ENCODE data around the gene NFKBIB. TPM values are rescaled to one million over a fixed set of nuclear protein-coding genes. Genes with fewer than 3 reads are reported as not detected.

The NFKBIB gene
- polyA plus RNA-seq, 1 donor (not counting 4 experiments of a cell fraction or from before 2014, with no cell fraction given) = 12.3 TPM

DNA sequence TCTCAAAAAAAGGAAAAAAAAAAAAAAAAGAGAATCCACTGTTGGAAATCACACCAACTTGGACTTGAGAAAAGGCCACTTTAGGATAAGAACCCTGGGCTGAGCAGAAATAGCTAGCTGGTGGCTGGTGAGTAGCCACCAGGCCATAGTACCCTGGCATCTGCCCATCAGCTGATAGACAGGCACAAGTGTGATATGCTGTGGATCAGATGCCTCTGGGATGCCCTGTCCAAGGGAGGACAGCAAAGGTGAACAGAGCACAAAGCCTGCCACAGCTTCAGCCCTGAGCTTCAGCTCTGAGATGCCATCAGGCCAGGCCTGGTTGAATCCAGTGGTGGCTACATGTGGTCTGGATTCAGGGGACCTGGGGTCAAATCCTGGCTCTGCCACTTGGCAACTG, 9.1 kb upstream of the NFKBIB start:
- no peak overlapping the region for H3K27ac ChIP-seq (ENCODE audit: control insufficient read depth, insufficient read depth, low read length)
- no peaks in the 10 kb centered on the region for H3K27me3 ChIP-seq (ENCODE audit: control insufficient read depth, extremely low read depth, insufficient read depth, low read length)
- H3K79me2 ChIP-seq (ENCODE audit: control insufficient read depth, insufficient read depth, low read length) = no peaks in the 10 kb centered on the region
- dilution Hi-C loops (cut with MboI; ENCODE audit: extremely low pct_ligation_motif_present, low sequenced_read_pairs) = no loop called here
- no peaks in the 10 kb centered on the region for H3K9me3 ChIP-seq (ENCODE audit: control insufficient read depth, low read depth, low read length)
- H3K9ac ChIP-seq (ENCODE audit: control insufficient read depth, extremely low read depth, insufficient read depth, low read length) = no peak overlapping the region
- H3K4me1 ChIP-seq (ENCODE audit: control insufficient read depth, extremely low read depth, insufficient read depth, low read length) = no peaks in the 10 kb centered on the region
- FAIRE-seq (no peak), DNase-seq (ENCODE audit: low read depth, low spot score) (no peak)
- H3K4me2 ChIP-seq (ENCODE audit: control insufficient read depth, extremely low read depth, insufficient read depth, low read depth, low read length) = no peak overlapping the region
- no peak overlapping the region for H2AFZ ChIP-seq (ENCODE audit: control insufficient read depth, low read length)
- no peak overlapping the region for H3K4me3 ChIP-seq (ENCODE audit: control insufficient read depth in 2 of 3, extremely low read depth in 1 of 3, insufficient read depth in 2 of 3, low read depth in 1 of 3, low read length in 3 of 3)
- H4K20me1 ChIP-seq (ENCODE audit: control insufficient read depth, extremely low read depth, insufficient read depth, low read length) = no peaks in the 10 kb centered on the region
- no peaks in the 10 kb centered on the region for H3K9me1 ChIP-seq (ENCODE audit: control insufficient read depth, extremely low read depth, insufficient read depth, low read length)
- peaks cover 13% of the 10 kb centered on the region in 2 experiments for H3K36me3 ChIP-seq (ENCODE audit: control insufficient read depth in 2 of 2, extremely low read depth in 1 of 2, insufficient read depth in 2 of 2, low read length in 2 of 2)
- no peak for TF ChIP-seq EZH2 (IDR thresholded peaks at IDR 0.05; ENCODE audit: low read length)

DNA sequence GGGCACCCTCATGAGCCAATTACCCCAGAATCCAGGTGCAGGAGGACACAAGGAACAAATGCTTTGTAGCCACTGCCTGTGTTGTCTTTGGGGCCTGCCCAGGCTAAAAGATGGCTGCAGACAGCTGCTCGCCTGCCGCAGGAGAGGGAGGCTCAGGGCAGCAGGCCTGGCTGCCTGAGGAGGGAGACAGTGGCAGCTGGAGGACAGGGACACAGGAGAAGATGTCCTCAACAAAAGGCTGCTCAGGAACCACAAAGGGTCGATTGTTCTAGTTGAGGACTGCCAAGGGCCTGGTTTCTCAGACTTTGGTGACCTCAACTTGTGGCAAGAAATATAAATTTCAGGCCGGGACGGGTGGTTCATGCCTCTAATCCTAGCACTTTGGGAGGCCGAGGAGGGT, 8.0 kb upstream of the NFKBIB start:
- H3K9ac ChIP-seq (ENCODE audit: control insufficient read depth, extremely low read depth, insufficient read depth, low read length) = no peak overlapping the region
- no peaks in the 10 kb centered on the region for H3K4me1 ChIP-seq (ENCODE audit: control insufficient read depth, extremely low read depth, insufficient read depth, low read length)
- dilution Hi-C loops (cut with MboI; ENCODE audit: extremely low pct_ligation_motif_present, low sequenced_read_pairs) = no loop called here
- H3K27ac ChIP-seq (ENCODE audit: control insufficient read depth, insufficient read depth, low read length) = no peak overlapping the region
- TF ChIP-seq, protein P1, sequence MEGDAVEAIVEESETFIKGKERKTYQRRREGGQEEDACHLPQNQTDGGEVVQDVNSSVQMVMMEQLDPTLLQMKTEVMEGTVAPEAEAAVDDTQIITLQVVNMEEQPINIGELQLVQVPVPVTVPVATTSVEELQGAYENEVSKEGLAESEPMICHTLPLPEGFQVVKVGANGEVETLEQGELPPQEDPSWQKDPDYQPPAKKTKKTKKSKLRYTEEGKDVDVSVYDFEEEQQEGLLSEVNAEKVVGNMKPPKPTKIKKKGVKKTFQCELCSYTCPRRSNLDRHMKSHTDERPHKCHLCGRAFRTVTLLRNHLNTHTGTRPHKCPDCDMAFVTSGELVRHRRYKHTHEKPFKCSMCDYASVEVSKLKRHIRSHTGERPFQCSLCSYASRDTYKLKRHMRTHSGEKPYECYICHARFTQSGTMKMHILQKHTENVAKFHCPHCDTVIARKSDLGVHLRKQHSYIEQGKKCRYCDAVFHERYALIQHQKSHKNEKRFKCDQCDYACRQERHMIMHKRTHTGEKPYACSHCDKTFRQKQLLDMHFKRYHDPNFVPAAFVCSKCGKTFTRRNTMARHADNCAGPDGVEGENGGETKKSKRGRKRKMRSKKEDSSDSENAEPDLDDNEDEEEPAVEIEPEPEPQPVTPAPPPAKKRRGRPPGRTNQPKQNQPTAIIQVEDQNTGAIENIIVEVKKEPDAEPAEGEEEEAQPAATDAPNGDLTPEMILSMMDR (optimal IDR thresholded peaks at IDR 0.05 in 1 of 3, IDR thresholded peaks at IDR 0.05 in 1 of 3, conservative IDR thresholded peaks at IDR 0.05 in 1 of 3; ENCODE audit: extremely low read depth in 1 of 3, insufficient read depth in 2 of 3, low read length in 3 of 3) = no peak
- TF ChIP-seq EZH2 (IDR thresholded peaks at IDR 0.05; ENCODE audit: low read length) = no peak
- DNase-seq (ENCODE audit: low read depth, low spot score) (no peak), FAIRE-seq (no peak)
- H3K4me2 ChIP-seq (ENCODE audit: control insufficient read depth, extremely low read depth, insufficient read depth, low read depth, low read length) = no peak overlapping the region
- H3K79me2 ChIP-seq (ENCODE audit: control insufficient read depth, insufficient read depth, low read length) = peaks cover 2% of the 10 kb centered on the region
- H3K36me3 ChIP-seq (ENCODE audit: control insufficient read depth in 2 of 2, extremely low read depth in 1 of 2, insufficient read depth in 2 of 2, low read length in 2 of 2) = peaks cover 13% of the 10 kb centered on the region in 2 experiments
- no peaks in the 10 kb centered on the region for H3K9me3 ChIP-seq (ENCODE audit: control insufficient read depth, low read depth, low read length)
- H2AFZ ChIP-seq (ENCODE audit: control insufficient read depth, low read length) = no peak overlapping the region
- no peaks in the 10 kb centered on the region for H4K20me1 ChIP-seq (ENCODE audit: control insufficient read depth, extremely low read depth, insufficient read depth, low read length)
- no peaks in the 10 kb centered on the region for H3K27me3 ChIP-seq (ENCODE audit: control insufficient read depth, extremely low read depth, insufficient read depth, low read length)
- no peaks in the 10 kb centered on the region for H3K9me1 ChIP-seq (ENCODE audit: control insufficient read depth, extremely low read depth, insufficient read depth, low read length)
- H3K4me3 ChIP-seq (ENCODE audit: control insufficient read depth in 2 of 3, extremely low read depth in 1 of 3, insufficient read depth in 2 of 3, low read depth in 1 of 3, low read length in 3 of 3) = no peak overlapping the region

DNA sequence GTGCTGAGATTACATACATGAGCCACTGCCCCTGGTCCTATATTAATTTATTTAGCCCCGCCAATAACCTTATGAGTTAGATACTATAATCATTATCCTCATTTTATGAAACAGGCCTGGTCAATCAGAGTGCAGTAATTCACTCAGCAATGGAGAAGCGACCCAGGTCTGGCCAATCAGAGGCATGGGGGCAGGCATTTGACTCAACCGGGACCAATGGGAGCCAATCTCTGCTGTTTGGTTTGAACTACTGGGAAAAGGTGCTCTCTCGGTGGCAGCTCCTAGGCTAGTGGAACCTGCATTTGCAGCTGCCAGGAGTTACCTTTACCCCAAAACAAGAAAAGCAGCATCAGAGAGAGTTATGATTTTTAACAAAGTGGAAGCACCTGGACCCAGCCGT, 6.9 kb upstream of the NFKBIB start:
- FAIRE-seq (no peak), DNase-seq (ENCODE audit: low read depth, low spot score) (no peak)
- Histone ChIP-seq H3K36me3 (ENCODE audit: control insufficient read depth in 2 of 2, extremely low read depth in 1 of 2, insufficient read depth in 2 of 2, low read length in 2 of 2) (peaks cover 9 to 13% of the 10 kb centered on the region in 2 experiments), H3K9me1 (ENCODE audit: control insufficient read depth, extremely low read depth, insufficient read depth, low read length) (no peaks in the 10 kb centered on the region), H3K79me2 (ENCODE audit: control insufficient read depth, insufficient read depth, low read length) (peaks cover 2% of the 10 kb centered on the region), H4K20me1 (ENCODE audit: control insufficient read depth, extremely low read depth, insufficient read depth, low read length) (no peaks in the 10 kb centered on the region), H3K9ac (ENCODE audit: control insufficient read depth, extremely low read depth, insufficient read depth, low read length) (no peak overlapping the region), H3K27ac (ENCODE audit: control insufficient read depth, insufficient read depth, low read length) (no peak overlapping the region), H2AFZ (ENCODE audit: control insufficient read depth, low read length) (no peak overlapping the region), H3K4me1 (ENCODE audit: control insufficient read depth, extremely low read depth, insufficient read depth, low read length) (peaks cover 1% of the 10 kb centered on the region), H3K4me2 (ENCODE audit: control insufficient read depth, extremely low read depth, insufficient read depth, low read depth, low read length) (no peak overlapping the region), H3K27me3 (ENCODE audit: control insufficient read depth, extremely low read depth, insufficient read depth, low read length) (no peaks in the 10 kb centered on the region), H3K4me3 (ENCODE audit: control insufficient read depth in 2 of 3, extremely low read depth in 1 of 3, insufficient read depth in 2 of 3, low read depth in 1 of 3, low read length in 3 of 3) (no peak overlapping the region), H3K9me3 (ENCODE audit: control insufficient read depth, low read depth, low read length) (no peaks in the 10 kb centered on the region)
- TF ChIP-seq, protein P1 (optimal IDR thresholded peaks at IDR 0.05 in 1 of 3, IDR thresholded peaks at IDR 0.05 in 1 of 3, conservative IDR thresholded peaks at IDR 0.05 in 1 of 3; ENCODE audit: extremely low read depth in 1 of 3, insufficient read depth in 2 of 3, low read length in 3 of 3) = no peak
- no peak for TF ChIP-seq EZH2 (IDR thresholded peaks at IDR 0.05; ENCODE audit: low read length)
- dilution Hi-C loops (cut with MboI; ENCODE audit: extremely low pct_ligation_motif_present, low sequenced_read_pairs) = no loop called here

All from keratinocyte (primary cell).